ENCODE results near the gene CD180. TPM values are rescaled to one million over a fixed set of nuclear protein-coding genes. Genes with fewer than 3 reads are reported as not detected.

CD180 gene
- total RNA-seq: not detected in 2 replicates

DNA sequence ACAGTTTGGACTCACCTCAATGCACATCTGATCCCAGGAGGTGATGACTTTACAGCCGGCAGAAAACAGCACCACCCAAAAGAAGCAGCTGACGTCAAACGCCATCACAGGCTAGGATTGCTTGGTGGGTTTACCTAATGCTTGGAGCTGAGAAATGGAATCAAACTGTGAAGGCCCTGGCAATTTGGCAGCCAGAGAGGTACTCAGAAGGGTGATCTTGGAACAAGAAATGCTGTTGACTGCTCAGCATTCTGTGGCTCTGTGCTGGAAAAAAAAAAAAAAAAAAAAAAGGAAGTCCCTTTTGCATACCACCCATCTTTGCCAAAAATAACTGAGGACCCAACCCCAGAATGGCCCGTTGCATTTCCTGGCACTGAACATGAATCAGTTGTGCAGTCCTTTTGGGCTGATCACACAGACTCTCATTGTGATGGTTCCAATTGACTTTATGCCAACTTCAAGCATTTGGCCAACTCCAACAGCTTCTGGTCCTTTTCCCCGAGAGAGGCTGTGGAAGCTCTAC is at the start of gene CD180:
Gene CD180 (minus strand): TSS at position 263 of the 523 bp plus-strand sequence. CDS start 158 bp downstream, at position 105.

